Measurements from ENCODE around the gene NME1.
A peak's percentile ranks its signal among the peaks of the same experiment; 100 is the strongest.

The NME1 gene

GRCh38 chr17:51184124-51184523 lies 30.8 kb downstream of the NME1 start:
- DNase-seq (ENCODE audit: low read depth) = no peak
- TF ChIP-seq, protein P1, sequence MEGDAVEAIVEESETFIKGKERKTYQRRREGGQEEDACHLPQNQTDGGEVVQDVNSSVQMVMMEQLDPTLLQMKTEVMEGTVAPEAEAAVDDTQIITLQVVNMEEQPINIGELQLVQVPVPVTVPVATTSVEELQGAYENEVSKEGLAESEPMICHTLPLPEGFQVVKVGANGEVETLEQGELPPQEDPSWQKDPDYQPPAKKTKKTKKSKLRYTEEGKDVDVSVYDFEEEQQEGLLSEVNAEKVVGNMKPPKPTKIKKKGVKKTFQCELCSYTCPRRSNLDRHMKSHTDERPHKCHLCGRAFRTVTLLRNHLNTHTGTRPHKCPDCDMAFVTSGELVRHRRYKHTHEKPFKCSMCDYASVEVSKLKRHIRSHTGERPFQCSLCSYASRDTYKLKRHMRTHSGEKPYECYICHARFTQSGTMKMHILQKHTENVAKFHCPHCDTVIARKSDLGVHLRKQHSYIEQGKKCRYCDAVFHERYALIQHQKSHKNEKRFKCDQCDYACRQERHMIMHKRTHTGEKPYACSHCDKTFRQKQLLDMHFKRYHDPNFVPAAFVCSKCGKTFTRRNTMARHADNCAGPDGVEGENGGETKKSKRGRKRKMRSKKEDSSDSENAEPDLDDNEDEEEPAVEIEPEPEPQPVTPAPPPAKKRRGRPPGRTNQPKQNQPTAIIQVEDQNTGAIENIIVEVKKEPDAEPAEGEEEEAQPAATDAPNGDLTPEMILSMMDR (conservative IDR thresholded peaks at IDR 0.05; ENCODE audit: low read depth, low read length) = no peak
- no peak overlapping the region for H3K4me3 ChIP-seq (ENCODE audit: low read depth, low read length)

DNA sequence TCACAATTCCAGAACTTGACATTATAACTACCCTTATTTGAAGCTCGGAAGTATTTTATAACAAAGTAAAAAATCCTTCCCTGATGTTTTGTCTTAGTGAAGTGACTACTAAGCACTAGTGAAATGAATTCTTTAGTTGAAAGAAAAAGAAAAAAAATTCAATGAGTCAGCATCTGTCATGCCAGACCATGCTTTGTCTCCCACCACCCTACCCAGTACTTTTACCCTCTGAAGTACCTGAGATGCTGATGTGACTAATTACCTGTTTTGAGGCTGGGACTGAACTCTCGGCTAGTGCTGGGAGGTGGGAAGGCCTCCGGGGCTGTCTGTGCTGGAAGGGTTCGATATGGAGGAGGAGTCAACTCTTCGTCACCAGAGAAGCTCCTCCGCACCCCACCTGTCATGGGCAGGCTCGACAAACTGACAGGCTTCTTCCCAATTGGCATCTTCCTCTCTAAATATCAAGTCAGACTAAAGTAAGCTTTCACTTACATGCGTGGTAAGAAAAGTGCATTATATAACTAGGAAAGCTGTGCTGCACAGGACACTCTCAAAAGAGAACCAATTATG lies 32.5 kb downstream of the NME1 start:
- no peak for DNase-seq (ENCODE audit: low read depth)
- TF ChIP-seq, protein P1 (conservative IDR thresholded peaks at IDR 0.05; ENCODE audit: low read depth, low read length) = no peak

GRCh38 chr17:51188271-51188833 lies 35.0 kb downstream of the NME1 start:
- no peak for DNase-seq (ENCODE audit: low read depth)
- H3K4me3 ChIP-seq (ENCODE audit: low read depth, low read length) = no peak overlapping the region
- TF ChIP-seq, protein P1 (conservative IDR thresholded peaks at IDR 0.05; ENCODE audit: low read depth, low read length) = no peak

More for the DNA sequence above, 32.5 kb downstream of the NME1 start:
- H3K4me3 ChIP-seq (ENCODE audit: low read depth, low read length) = no peak overlapping the region

DNA sequence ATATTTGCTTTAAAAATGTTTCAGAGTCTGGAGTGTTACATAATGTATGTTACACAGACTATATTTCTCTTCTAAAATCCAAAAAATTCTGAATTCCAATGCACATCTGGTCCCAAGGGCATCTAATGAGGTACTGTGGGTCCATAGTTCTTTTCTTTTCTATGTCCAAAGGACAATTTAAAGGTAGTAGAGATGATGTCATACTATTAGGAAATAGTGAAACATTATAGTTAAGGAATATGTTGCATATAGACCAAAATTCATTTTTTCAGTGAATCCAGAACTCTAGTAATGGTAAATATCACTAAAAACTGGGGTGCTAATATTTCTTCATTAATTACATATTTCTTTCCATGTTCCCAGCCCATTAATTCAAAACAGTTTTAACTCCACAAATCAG lies 35.8 kb downstream of the NME1 start:
- H3K4me3 ChIP-seq (ENCODE audit: low read depth, low read length) = no peak overlapping the region
- TF ChIP-seq, protein P1 (conservative IDR thresholded peaks at IDR 0.05; ENCODE audit: low read depth, low read length) = no peak
- no peak for DNase-seq (ENCODE audit: low read depth)

DNA sequence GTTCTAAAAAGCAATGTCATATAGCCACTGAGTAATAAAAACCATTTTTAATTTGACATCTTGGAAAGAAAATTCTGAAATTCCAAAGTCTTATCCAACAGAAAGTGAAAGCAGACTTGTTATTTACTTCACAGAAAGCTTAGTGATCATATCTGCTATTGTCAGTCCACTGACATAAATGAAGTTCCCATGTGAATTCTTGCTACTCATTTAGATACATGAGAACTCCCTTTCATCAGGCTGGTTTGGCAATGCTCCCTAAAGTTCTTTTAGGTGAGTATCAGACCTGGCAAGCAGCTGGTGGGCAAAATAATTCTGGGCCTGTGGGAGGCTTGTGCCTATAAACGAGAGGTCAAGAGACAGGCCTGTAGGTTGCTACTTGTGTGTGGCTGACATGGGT lies 36.3 kb downstream of the NME1 start:
- peak; percentile 54 for DNase-seq (ENCODE audit: low read depth)
- no peak overlapping the region for H3K4me3 ChIP-seq (ENCODE audit: low read depth, low read length)
- TF ChIP-seq, protein P1 (conservative IDR thresholded peaks at IDR 0.05; ENCODE audit: low read depth, low read length) = no peak

- no peak overlapping the region for H3K4me3 ChIP-seq (ENCODE audit: low read depth, low read length)
- no peak for DNase-seq (ENCODE audit: low read depth)
- TF ChIP-seq, protein P1 (conservative IDR thresholded peaks at IDR 0.05; ENCODE audit: low read depth, low read length) = no peak
These were observed 38.5 kb downstream of the NME1 start for GRCh38 chr17:51191895-51192294.

DNA sequence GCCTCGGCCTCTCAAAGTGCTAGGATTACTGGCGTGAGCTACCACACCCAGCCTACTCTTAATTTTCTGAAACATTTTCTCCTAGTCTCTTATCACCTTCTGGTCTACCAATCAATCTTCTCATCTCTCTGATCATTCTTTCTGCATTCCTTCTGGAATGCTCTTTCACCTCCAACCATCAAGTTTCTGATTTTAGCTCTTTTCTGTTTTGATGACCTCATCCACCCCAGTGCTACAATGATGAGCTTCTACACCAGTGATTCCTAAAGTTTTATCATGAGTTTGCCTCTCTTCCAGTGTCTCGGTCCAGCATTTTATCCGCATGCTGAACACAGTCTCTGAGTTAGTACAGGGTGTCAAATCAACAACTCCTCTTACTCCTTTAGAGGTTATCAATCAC lies 44.4 kb downstream of the NME1 start:
- H3K4me3 ChIP-seq (ENCODE audit: low read depth, low read length) = no peak overlapping the region
- no peak for DNase-seq (ENCODE audit: low read depth)
- TF ChIP-seq, protein P1 (conservative IDR thresholded peaks at IDR 0.05; ENCODE audit: low read depth, low read length) = no peak
